Activated CD4-positive, alpha-beta T cell treated with anti-CD3 and anti-CD28 coated beads, Interleukin-2, Interleukin-4, amounts not matched to agents 100 ng/mL and 50 ng/mL, durations not matched to agents 16 hours and 8 hours (primary cell): ENCODE data around the gene PIGS.
"Not testable (repeated sequence)": the region's sequence is repeated elsewhere in the genome, so short reads cannot be mapped to it uniquely, and the experiment has no call there.

ENCODE experiments used
- DNase-seq: peaks from one replicate; pipeline ENCODE4 v3.0.0-alpha.2; 2020; ENCODE audit warnings: low spot score

PIGS gene

DNA sequence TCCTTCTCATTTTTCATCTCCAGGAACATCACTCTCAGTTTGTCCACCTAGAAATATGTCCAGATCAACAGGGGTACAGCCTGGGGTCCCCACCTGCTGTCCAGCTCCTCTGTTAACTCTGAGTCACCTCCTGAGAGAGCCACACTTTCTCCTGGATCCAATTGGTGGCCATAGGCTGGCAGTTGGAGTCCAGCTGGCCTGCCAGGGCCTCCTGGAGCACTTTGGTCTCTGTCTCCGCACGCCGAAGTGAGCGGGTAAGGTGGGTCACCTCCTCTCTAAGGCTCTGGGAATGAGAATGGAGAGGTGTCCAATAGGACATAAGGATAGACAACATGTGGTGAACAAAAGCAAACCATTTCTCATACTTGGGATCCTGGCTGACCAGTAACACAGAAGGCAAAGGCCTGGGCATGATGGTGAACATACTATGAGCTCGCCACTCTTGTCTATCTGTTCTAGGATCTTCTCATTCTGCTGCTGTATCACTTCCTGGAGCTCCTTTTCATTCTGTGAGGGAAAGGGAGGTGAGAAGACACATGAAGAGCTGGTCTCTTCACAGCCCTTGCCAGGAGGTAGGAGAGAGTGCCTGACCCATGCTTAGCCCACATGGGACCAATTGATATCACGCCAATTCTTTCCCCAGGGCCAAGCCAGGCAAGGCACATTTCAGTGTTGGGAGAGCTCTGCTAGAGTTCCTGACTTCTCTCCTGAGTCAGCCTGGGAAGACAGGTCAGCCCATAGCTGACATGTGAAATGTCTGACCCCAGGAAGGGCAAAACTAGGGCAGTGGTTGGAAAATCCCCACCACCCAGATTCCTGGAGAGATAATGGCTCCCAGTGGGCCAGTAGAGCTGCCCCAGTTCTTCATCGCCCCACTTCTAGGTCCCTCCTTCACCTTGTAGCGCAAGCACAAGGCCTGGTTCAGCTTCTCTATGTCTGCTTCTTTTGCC lies 7.2 kb upstream of the PIGS start:
- DNase-seq, result no peak

DNA sequence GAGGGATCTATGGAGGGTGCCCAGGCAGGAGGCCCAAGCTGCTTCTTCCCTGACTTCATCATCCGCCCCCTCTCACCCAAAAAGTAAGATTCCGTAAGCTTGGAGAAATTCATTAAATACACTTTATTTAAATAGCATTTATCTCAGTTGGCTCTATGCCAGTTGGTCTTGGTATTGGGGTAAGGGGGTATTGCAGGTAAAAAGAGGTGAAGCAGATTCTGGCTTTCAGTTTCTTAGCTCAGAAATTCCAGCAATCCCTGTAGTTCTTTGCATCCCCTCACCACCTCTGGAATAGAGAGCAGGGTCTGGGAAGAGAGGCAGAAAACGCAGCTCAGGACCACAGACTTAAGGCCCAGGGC lies 6.1 kb upstream of the PIGS start:
- no peak for DNase-seq

DNA sequence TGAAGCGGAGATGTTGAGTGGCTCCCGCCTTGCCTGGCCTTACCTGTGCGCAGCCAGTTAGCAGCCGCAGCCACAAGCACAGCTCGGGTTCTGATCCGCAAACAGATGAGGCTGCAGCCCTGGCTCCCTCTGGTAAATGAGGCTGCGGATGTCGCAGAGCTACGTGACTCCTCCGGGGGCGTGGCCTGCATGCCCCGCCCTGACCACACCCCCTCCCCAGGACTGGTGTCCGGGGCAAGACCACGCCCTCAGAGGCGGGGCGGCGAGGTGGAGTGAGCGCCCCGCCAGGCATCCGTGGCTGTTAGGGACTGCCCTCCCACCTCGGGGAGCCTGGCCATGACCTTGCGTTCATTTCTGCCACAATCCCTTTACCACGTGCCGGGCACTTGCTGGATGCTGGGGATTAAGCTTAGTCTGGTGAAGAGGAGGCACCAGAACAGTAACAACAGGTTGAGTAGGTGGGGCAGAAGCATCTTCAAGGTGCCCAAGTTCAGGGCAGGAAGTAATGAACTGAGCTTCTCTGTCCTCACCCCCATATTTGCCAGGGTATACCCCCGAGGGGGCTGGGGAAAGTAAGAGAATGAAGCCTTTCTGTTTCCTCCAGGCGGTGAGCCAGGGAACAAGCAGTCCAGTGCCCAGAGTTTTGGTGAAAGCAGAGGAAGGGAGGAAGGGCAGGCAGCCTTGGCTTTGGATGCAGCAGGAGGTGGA lies 5.6 kb upstream of the PIGS start, which contains the start of gene ALDOC:
ALDOC (minus strand) TSS at position 138 of the 708 bp plus-strand sequence. CDS start 1,363 bp downstream, outside the sequence.
- DNase-seq, result peak; percentile 96

DNA sequence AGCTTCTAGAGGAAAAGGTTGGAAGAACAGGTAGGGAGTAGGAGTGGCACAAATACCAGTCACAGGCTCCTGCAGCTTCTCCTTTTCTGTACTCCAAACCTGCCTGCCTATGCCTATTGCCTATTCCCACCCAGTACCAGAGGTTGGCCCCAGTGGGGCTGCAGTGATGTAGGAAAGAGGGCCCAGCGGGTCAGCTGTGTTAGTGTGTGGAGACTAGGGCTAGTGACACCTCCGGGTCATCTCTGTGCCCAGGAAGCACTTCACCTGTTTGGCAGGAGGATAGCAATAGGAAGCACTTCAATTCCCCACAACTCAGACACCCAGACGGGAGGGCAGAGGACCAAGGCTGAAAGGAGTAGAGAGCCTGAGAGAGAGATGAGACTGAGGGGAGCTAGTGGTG lies 4.7 kb upstream of the PIGS start:
- DNase-seq, result not testable (repeated sequence)

DNA sequence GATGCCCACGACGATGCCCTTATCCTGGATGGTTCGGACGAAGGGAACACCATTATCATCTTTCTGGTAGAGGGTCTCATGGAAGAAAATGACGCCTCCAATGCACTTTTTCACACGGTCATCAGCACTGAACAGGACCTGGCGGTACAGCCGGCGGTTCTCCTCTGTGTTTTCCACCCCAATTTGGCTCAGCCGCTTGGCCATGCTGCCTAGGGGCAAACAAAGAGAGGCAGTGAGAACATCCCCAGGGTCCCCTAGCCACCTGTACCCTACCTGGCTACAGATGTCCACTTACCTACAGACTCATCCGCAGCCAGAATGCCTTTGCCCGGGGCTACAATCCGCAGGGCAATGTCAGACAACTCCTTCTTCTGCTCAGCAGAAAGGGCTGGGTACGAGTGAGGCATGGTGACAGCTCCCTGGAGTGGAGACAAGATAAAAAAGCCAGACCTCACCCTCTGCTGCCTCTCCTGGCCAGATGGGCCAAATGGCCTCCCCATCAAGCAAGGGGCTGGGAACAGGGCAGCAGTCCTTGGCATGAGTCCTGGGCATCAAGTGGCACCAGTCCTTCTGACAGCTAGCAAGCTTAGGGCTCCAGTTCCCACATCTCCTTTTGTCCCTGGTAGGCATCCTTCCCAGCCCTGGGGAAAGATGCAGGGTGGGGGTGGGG lies 3.9 kb upstream of the PIGS start:
- no peak for DNase-seq

DNA sequence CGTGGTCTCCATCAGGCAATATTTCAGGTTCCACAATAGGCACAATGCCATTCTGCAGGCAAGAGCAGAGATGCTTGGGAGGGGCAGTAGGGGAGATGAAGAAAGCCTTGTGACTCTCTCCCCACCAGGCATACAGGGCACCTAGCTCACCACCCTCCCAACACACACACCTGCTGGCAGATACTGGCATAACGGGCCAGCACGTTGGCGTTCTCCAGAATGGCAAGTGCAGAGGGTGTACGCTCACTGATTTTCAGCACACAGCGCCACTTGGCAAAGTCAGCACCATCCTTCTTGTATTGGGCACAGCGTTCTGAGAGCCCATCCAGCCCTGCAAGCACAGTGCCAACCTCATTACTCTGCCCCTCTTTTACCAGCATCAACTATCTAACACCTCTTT lies 3.2 kb upstream of the PIGS start:
- DNase-seq, result no peak

DNA sequence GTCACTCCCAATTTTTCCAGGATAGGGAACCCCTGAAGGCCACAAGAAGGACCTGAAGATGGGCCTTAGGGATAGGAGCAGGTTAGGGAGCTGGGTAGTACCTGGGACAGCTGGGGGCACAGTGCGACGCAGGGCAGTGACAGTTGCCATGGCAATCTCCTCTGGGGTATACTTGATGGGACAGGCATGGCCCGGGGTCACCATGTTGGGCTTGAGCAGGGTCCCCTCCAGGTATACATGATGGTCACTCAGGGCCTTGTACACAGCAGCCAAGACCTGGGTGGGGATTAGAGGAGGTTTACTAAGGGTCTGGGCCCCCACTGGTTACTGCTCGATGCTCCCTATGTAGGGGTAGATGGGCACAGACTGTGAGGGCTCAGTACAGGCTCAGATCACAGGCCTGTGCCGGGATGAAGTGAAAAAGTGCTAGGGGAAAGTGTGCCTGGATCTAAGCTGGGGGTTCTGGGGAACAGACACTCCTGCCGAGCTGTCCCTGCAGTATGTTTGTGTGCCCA lies 2.7 kb upstream of the PIGS start:
- DNase-seq, result no peak

DNA sequence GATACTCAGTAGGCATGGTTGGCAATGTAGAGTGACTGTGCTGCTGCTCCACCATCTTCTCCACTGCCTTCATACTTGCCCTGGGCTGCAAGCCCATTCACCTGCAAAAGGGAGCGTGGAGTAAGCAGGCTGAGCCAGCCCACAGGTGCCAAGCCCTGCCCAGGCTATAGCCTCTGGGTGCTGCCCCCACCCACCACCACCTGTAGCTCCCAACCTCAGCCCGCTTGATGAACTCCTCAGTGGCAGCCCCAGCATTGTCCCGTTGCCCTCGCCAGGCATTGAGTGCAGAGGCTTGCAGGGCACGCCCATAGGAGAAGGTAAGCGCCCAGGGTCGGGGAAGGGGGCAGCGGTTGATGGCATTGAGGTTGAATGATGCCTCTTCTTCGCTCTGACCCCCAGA lies 2.2 kb upstream of the PIGS start:
- no peak for DNase-seq

DNA sequence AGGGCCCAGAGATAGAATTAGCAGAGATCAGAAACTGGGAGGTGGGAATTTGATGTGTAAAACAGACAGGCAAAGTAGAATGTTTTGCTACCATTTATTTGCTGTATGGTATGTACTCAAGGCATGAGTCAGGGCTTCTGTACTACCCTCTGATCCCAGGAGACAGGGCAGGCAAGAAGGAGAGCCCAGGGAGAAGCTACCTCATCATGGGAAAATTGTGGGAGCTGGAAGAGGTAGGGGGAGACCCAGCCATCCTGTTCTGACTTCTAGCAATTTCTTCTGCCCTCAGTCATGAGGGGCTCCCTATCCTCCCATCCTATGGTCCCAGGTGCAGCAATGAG lies 1.7 kb upstream of the PIGS start:
- DNase-seq, result no peak

DNA sequence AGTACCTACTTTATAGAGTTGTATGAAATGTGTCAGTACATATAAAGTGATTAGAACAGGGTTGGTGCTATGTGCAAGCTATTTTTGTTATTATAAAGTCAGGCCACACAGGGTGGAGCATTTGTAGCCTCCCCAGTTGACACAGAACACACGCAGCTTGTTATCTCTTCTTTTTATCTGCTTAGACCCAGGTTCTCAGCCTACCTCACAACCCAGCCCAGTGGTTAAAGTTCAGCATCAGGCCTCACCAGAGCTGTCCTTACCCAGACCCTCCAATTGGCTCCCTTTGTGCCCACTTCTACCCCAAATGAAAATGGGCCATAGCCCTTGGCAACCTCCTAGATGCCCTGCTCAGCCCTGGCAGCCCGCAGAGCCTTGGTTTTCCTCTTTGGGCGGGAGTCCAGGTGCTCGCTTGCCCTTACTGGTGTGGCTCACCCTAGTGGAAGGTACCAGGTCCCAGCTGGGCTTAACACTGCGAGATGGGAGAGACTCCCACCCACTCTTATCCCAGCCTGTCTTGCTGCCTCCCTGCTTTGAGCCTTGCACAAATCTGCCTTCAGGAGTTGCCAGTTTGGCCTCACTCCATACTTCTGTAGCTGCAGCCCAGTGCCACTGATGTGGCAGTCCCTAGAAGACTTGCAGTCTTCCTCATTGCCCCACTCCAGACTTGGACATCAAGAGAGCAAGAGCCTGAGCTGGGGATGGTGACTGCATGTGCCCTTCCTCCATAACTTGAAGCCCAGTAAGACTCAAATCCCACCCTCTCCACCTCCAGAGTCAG lies 1.1 kb upstream of the PIGS start:
- DNase-seq, result no peak

DNA sequence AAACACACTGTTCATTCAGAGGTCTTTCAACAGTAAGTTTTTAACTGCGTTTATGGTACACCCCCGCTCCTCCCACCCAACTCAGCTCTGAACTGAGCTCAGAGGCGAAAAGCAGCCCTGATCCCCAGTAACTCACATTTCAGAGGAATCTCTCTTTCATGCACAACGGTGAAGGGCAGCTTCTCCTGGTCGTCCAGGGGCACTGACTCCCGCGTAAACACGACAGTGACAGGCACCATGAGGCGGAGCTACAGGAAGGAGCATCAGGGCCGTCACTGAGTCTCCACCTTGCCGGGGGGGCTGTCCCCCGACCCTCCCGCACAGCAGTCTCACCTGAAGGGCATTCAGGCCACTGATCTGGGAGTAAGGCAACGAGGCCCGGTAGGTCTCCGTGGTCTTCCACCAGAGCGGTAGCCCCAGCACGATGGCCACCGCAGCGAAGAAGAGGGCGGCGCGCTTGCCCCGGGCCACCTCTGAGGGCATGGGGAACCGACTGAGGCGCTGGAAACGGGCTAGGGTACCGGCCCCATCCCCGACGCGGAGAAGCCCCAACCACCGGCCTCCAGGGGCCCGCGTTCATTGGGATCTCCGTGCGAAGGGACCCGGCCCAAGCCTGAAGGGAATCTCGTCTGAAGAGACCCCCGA lies 486 bp downstream of the PIGS start:
- DNase-seq, result peak; percentile 46

DNA sequence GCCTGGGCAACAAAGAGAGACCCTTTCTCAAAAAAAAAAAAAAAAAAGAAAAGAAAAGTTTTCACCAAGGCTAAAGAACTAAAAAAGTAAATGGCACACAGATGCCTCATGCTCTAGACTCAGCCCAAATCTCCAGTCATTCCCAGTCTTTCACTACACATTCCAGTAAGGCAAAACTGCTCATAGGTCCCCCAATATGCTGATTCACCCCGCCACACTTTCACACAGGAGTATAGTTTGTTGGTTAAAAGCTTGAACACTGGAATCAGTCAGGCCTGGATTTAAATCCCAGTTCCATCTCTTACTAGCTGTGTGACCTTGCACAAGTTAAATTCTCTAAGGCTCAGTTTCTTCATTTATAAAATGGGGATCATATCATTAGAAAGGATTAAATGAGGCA lies 1.9 kb downstream of the PIGS start:
- no peak for DNase-seq

DNA sequence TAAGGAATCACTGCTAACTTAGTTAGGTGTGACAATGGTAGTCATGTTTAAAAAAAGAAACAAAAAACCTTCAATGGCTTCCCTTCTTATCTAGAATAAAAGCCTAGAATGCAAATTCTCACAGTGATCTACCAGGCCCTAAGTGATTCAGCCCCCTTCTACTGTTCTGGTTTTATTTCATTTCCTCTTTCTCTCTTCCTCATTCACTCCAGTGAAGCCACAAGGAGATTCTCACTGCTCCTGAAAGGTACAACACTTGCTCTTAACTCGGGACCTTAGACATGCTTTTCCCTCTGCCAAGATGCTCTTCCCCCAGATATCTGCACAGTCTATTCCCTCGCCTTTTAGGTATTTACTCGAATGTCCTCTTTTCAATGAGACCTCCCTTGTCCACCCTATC lies 3.7 kb downstream of the PIGS start:
- no peak for DNase-seq

DNA sequence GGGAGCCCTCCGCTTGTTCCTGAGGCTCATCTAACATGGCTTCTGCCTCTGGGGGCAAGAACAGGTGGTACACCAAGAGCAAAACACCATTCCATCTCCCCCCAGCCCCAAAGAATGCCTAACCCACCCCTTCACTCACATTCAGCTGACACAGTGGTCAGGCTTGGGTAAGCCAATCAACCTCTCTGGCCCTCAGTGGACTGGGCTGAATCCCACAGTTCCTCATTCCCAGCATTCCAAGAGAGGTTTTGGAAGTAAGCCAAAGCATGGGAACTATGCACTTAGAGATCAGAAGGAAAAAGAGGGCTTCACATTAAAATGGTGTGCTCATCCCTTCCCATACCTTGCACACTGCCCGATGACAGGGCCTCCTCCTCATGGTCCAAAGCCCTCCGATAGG lies 7.8 kb downstream of the PIGS start:
- DNase-seq, result no peak

DNA sequence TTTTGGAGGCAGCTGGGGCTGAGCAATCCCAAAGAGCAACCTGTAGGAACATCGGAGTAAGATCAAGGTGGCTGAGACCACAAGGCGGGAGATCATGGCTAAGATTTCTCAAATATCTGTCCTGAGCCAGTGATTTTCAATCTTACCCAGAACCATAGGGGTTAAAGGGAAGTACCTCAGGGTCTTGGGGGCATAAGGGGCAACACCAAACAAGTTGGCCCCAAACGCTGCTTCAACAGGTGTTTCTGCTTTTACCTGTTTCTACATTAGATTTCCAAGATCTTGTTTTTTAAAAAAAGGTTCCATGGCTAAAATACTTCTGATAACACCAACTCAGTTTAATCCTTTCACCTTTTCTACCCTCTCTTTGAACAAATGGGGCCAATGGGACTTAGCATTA lies 16.3 kb downstream of the PIGS start:
- DNase-seq, result no peak

DNA sequence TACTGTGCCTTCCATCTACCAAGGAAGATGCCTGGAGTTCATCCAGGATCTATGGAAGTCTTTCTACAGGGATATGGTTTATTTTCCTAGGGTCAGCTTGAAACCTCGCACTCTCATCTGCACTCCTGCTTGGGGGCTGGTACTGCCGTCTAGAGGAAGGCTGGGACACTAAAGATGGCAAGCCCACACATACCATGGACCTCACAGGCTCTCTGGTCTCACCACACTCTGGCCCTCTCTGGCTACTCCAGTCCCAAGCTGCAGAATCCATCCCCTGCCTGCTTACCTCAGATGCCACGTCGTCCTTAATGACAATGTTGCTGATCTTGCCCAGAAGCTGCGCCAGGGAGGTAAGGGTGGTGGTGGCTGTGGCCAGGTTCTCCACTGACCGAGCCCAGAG lies 16.8 kb downstream of the PIGS start:
- DNase-seq, result no peak

DNA sequence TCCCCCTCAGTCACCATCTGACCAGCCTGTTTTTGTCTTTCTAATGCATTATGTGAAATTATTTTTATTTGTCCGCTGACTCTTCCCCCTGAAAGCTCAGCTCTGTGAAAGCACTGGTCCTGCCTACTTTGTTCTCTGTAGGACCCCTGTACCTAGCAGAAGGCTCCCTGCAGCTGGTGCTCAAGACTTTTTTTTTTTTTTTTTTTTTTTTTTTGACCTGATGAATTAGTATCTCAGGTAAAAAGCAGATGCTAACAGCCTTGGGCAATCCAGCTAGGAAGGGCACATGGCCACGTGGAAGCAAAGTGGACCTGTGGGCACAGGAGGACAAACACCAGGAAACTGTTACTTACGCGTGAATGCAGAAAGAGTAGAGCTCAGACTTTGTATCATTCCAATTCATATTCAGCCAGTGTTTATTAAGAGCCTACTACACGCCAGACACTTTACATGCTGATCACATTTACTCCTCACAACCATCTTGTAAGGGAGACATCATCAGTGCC lies 18.3 kb downstream of the PIGS start:
- no peak for DNase-seq

DNA sequence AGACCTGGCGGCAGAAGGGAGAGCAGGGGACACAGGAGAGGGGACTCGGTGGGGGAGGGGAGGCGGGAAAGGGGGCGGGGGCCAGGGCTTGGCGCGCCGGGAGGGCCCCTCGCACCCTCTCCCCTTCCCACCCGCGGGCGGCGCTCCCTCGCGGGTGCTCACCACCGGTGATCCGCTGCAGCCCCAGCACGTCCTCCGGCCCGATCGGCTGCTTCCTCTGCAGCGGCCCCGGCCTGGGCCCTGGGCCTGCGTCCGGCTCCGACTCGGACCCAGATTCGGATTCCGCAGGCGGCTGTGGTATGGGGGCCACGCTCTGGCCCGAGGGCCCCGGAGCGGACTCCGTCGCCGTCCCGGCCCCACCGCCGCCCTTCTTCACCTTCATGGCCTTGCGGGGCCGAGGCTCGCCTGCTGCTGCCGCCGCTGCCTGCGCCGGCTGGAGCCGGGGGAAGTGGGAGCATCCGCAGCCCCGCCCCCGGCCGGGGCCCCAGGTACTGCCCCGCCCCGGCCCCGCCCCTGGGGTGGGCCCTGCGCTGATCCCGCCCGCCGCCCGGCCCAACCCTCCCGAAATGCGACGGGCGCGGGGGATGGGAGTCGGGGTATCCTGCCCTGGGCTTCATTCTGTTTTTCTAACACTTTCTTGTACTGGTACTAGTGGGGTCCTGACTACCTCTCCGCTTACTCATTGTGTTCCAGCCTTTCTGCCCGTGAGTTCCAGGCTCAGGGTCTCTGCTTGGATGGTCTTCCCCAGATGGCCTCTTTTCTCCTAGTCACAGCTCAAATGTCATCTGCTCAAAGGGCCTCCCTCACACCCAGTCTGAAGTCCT lies 18.9 kb downstream of the PIGS start, which contains the start of gene UNC119:
UNC119 (minus strand) TSS at position 449 of the 824 bp plus-strand sequence; CDS start at position 382, 67 bp downstream.
- peak; percentile 75 for DNase-seq

DNA sequence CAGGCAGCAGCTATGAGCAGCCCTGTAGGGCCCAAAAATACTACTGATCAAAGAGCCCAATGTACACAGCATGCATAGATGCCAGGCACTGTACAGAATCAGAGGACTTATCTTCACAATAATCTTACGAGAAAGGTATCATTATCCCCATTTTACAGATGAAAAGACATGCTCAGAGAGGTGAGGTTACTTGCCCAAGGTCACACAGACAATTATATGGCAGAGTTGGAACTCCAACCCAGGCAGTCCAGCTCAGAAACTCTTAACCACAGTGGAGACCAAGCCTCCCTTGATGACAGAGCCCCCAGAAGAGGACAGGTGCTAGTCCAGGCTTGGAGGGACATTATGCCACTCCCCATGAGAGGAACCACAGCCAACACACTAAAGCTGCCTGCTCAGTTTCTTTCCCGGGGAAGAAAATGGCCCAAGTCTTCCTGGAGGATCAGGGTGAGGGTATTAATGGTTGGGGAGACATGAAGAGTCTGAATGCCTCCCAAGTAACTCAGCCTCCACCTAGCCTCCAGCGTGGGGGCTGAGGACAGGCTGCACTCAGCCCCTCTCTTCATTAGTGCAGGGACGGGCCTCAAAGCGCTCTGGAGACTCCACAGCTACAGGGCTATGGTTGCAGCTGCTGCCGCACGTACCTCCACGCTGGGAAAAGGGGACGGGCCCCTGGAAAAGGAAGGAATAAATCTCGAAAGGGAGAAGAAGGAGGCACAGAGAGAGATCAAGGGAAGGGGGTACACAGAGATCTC lies 19.7 kb downstream of the PIGS start:
- no peak for DNase-seq
